Ecto neural progenitor cell (in vitro differentiated cells): ENCODE results near the gene WNT9A.
A peak's percentile ranks its signal among the peaks of the same experiment; 100 is the strongest.
"Not testable (repeated sequence)": the region's sequence is repeated elsewhere in the genome, so short reads cannot be mapped to it uniquely, and the experiment has no call there.

ENCODE experiments used
- DNase-seq: peaks from one replicate; pipeline ENCODE4 v3.0.0-alpha.2; 2018; ENCODE audit warnings: low spot score

WNT9A gene

GRCh38 chr1:227910511-227911153, 37.1 kb downstream of the WNT9A start:
- no peak for DNase-seq

GRCh38 chr1:227909923-227910328, 37.8 kb downstream of the WNT9A start:
- DNase-seq = not testable (repeated sequence)

- no peak for DNase-seq
Observed at GRCh38 chr1:227909188-227909587, 38.5 kb downstream of the WNT9A start.

- no peak for DNase-seq
Observed at GRCh38 chr1:227908359-227908758, 39.4 kb downstream of the WNT9A start.

GRCh38 chr1:227907439-227908015, 40.2 kb downstream of the WNT9A start:
- DNase-seq = no peak

GRCh38 chr1:227906550-227907071, 41.1 kb downstream of the WNT9A start:
- DNase-seq = no peak

GRCh38 chr1:227905573-227906487, 41.9 kb downstream of the WNT9A start:
- DNase-seq = no peak

- DNase-seq = no peak
Observed at GRCh38 chr1:227904541-227905335, 43.0 kb downstream of the WNT9A start.

- DNase-seq = no peak
Observed at GRCh38 chr1:227903614-227904501, 43.9 kb downstream of the WNT9A start.

- DNase-seq = no peak
Observed at GRCh38 chr1:227903061-227903521, 44.6 kb downstream of the WNT9A start.

- no peak for DNase-seq
Observed at GRCh38 chr1:227902641-227902990, 45.1 kb downstream of the WNT9A start.

GRCh38 chr1:227901906-227902640, 45.7 kb downstream of the WNT9A start:
- DNase-seq = no peak

- no peak for DNase-seq
Observed at GRCh38 chr1:227901239-227901905, 46.4 kb downstream of the WNT9A start.

- peak; percentile 40 for DNase-seq
Observed at GRCh38 chr1:227900571-227901051, 47.1 kb downstream of the WNT9A start.

- peak; percentile 47 for DNase-seq
Observed at GRCh38 chr1:227899820-227900449, 47.8 kb downstream of the WNT9A start.

- DNase-seq = peak; percentile 41
Observed at GRCh38 chr1:227899141-227899819, 48.5 kb downstream of the WNT9A start.

GRCh38 chr1:227898502-227899140, 49.1 kb downstream of the WNT9A start:
- peak; percentile 43 for DNase-seq
